ENCODE results near the gene ANK3.

Gene ANK3

GRCh38 chr10:60313589-60313952 lies 76.1 kb downstream of the ANK3 start:
- no peaks in the 10 kb centered on the region for H3K27me3 ChIP-seq (ENCODE audit: control insufficient read depth, insufficient read depth, low read length, poor library complexity, severe bottlenecking)
- WGBS, 2 experiments, result 94 to 95% methylated on average over 1 of the region's 1 CpG
- no peaks in the 10 kb centered on the region for H3K4me1 ChIP-seq (ENCODE audit: control insufficient read depth, insufficient read depth, low read length)
- no peak overlapping the region for H3K4me3 ChIP-seq (ENCODE audit: insufficient read depth, low read depth, low read length)
- H3K9me3 ChIP-seq (ENCODE audit: control insufficient read depth, low read length), result no peaks in the 10 kb centered on the region
- no peaks in the 10 kb centered on the region for H3K36me3 ChIP-seq (ENCODE audit: control insufficient read depth, insufficient read depth, low read length)
- no peak overlapping the region for H3K27ac ChIP-seq (ENCODE audit: insufficient read depth, low read depth, low read length, poor library complexity, severe bottlenecking)

- no peaks in the 10 kb centered on the region for H3K27me3 ChIP-seq (ENCODE audit: control insufficient read depth, insufficient read depth, low read length, poor library complexity, severe bottlenecking)
- H3K36me3 ChIP-seq (ENCODE audit: control insufficient read depth, insufficient read depth, low read length), result no peaks in the 10 kb centered on the region
- H3K4me1 ChIP-seq (ENCODE audit: control insufficient read depth, insufficient read depth, low read length), result no peaks in the 10 kb centered on the region
- no peak overlapping the region for H3K4me3 ChIP-seq (ENCODE audit: insufficient read depth, low read depth, low read length)
- no peak overlapping the region for H3K27ac ChIP-seq (ENCODE audit: insufficient read depth, low read depth, low read length, poor library complexity, severe bottlenecking)
- H3K9me3 ChIP-seq (ENCODE audit: control insufficient read depth, low read length), result no peaks in the 10 kb centered on the region
- 96% methylated on average over 6 of the region's 6 CpGs for WGBS, 2 experiments
Observed at GRCh38 chr10:60312818-60313588, 76.7 kb downstream of the ANK3 start.

- H3K4me1 ChIP-seq (ENCODE audit: control insufficient read depth, insufficient read depth, low read length), result no peaks in the 10 kb centered on the region
- H3K27me3 ChIP-seq (ENCODE audit: control insufficient read depth, insufficient read depth, low read length, poor library complexity, severe bottlenecking), result no peaks in the 10 kb centered on the region
- H3K4me3 ChIP-seq (ENCODE audit: insufficient read depth, low read depth, low read length), result no peak overlapping the region
- no peaks in the 10 kb centered on the region for H3K9me3 ChIP-seq (ENCODE audit: control insufficient read depth, low read length)
- H3K36me3 ChIP-seq (ENCODE audit: control insufficient read depth, insufficient read depth, low read length), result no peaks in the 10 kb centered on the region
- H3K27ac ChIP-seq (ENCODE audit: insufficient read depth, low read depth, low read length, poor library complexity, severe bottlenecking), result no peak overlapping the region
- 91 to 96% methylated on average over 1 of the region's 1 CpG for WGBS, 2 experiments
Observed at GRCh38 chr10:60311821-60312220, 77.9 kb downstream of the ANK3 start.

- no peaks in the 10 kb centered on the region for H3K4me1 ChIP-seq (ENCODE audit: control insufficient read depth, insufficient read depth, low read length)
- 0% methylated on average over 1 to 2 of the region's 2 CpGs for WGBS, 2 experiments
- H3K9me3 ChIP-seq (ENCODE audit: control insufficient read depth, low read length), result no peaks in the 10 kb centered on the region
- no peak overlapping the region for H3K4me3 ChIP-seq (ENCODE audit: insufficient read depth, low read depth, low read length)
- H3K27me3 ChIP-seq (ENCODE audit: control insufficient read depth, insufficient read depth, low read length, poor library complexity, severe bottlenecking), result no peaks in the 10 kb centered on the region
- no peaks in the 10 kb centered on the region for H3K36me3 ChIP-seq (ENCODE audit: control insufficient read depth, insufficient read depth, low read length)
- no peak overlapping the region for H3K27ac ChIP-seq (ENCODE audit: insufficient read depth, low read depth, low read length, poor library complexity, severe bottlenecking)
Observed at GRCh38 chr10:60310740-60311139, 78.9 kb downstream of the ANK3 start.

GRCh38 chr10:60309891-60310290 lies 79.8 kb downstream of the ANK3 start:
- H3K36me3 ChIP-seq (ENCODE audit: control insufficient read depth, insufficient read depth, low read length), result no peaks in the 10 kb centered on the region
- WGBS, 2 experiments, result 88 to 91% methylated on average over 1 to 2 of the region's 2 CpGs
- H3K9me3 ChIP-seq (ENCODE audit: control insufficient read depth, low read length), result no peaks in the 10 kb centered on the region
- no peak overlapping the region for H3K4me3 ChIP-seq (ENCODE audit: insufficient read depth, low read depth, low read length)
- H3K27ac ChIP-seq (ENCODE audit: insufficient read depth, low read depth, low read length, poor library complexity, severe bottlenecking), result no peak overlapping the region
- no peaks in the 10 kb centered on the region for H3K4me1 ChIP-seq (ENCODE audit: control insufficient read depth, insufficient read depth, low read length)
- no peaks in the 10 kb centered on the region for H3K27me3 ChIP-seq (ENCODE audit: control insufficient read depth, insufficient read depth, low read length, poor library complexity, severe bottlenecking)

GRCh38 chr10:60309371-60309770 lies 80.3 kb downstream of the ANK3 start:
- no peaks in the 10 kb centered on the region for H3K27me3 ChIP-seq (ENCODE audit: control insufficient read depth, insufficient read depth, low read length, poor library complexity, severe bottlenecking)
- H3K4me1 ChIP-seq (ENCODE audit: control insufficient read depth, insufficient read depth, low read length), result no peaks in the 10 kb centered on the region
- H3K9me3 ChIP-seq (ENCODE audit: control insufficient read depth, low read length), result no peaks in the 10 kb centered on the region
- H3K4me3 ChIP-seq (ENCODE audit: insufficient read depth, low read depth, low read length), result no peak overlapping the region
- no peak overlapping the region for H3K27ac ChIP-seq (ENCODE audit: insufficient read depth, low read depth, low read length, poor library complexity, severe bottlenecking)
- no peaks in the 10 kb centered on the region for H3K36me3 ChIP-seq (ENCODE audit: control insufficient read depth, insufficient read depth, low read length)

- 88 to 92% methylated on average over 5 of the region's 5 CpGs for whole genome bisulfite sequencing, 2 experiments
- Histone ChIP-seq H3K27ac (ENCODE audit: insufficient read depth, low read depth, low read length, poor library complexity, severe bottlenecking) (no peak overlapping the region), H3K4me3 (ENCODE audit: insufficient read depth, low read depth, low read length) (no peak overlapping the region), H3K36me3 (ENCODE audit: control insufficient read depth, insufficient read depth, low read length) (no peaks in the 10 kb centered on the region), H3K27me3 (ENCODE audit: control insufficient read depth, insufficient read depth, low read length, poor library complexity, severe bottlenecking) (no peaks in the 10 kb centered on the region), H3K9me3 (ENCODE audit: control insufficient read depth, low read length) (no peaks in the 10 kb centered on the region), H3K4me1 (ENCODE audit: control insufficient read depth, insufficient read depth, low read length) (peaks cover 4% of the 10 kb centered on the region)
Observed at GRCh38 chr10:60305380-60305892, 84.2 kb downstream of the ANK3 start.

GRCh38 chr10:60304829-60305379 lies 84.8 kb downstream of the ANK3 start:
- H3K27me3 ChIP-seq (ENCODE audit: control insufficient read depth, insufficient read depth, low read length, poor library complexity, severe bottlenecking), result no peaks in the 10 kb centered on the region
- peaks cover 8% of the 10 kb centered on the region for H3K4me1 ChIP-seq (ENCODE audit: control insufficient read depth, insufficient read depth, low read length)
- H3K4me3 ChIP-seq (ENCODE audit: insufficient read depth, low read depth, low read length), result no peak overlapping the region
- no peaks in the 10 kb centered on the region for H3K9me3 ChIP-seq (ENCODE audit: control insufficient read depth, low read length)
- no peaks in the 10 kb centered on the region for H3K36me3 ChIP-seq (ENCODE audit: control insufficient read depth, insufficient read depth, low read length)
- H3K27ac ChIP-seq (ENCODE audit: insufficient read depth, low read depth, low read length, poor library complexity, severe bottlenecking), result no peak overlapping the region
- WGBS, 2 experiments, result 93 to 97% methylated on average over 2 of the region's 2 CpGs

GRCh38 chr10:60303778-60304177 lies 85.9 kb downstream of the ANK3 start:
- WGBS, 2 experiments, result 90 to 96% methylated on average over 1 of the region's 1 CpG
- no peaks in the 10 kb centered on the region for H3K9me3 ChIP-seq (ENCODE audit: control insufficient read depth, low read length)
- H3K27me3 ChIP-seq (ENCODE audit: control insufficient read depth, insufficient read depth, low read length, poor library complexity, severe bottlenecking), result no peaks in the 10 kb centered on the region
- H3K27ac ChIP-seq (ENCODE audit: insufficient read depth, low read depth, low read length, poor library complexity, severe bottlenecking), result no peak overlapping the region
- no peaks in the 10 kb centered on the region for H3K36me3 ChIP-seq (ENCODE audit: control insufficient read depth, insufficient read depth, low read length)
- H3K4me1 ChIP-seq (ENCODE audit: control insufficient read depth, insufficient read depth, low read length), result peaks cover 8% of the 10 kb centered on the region
- no peak overlapping the region for H3K4me3 ChIP-seq (ENCODE audit: insufficient read depth, low read depth, low read length)

GRCh38 chr10:60299961-60300883 lies 89.5 kb downstream of the ANK3 start:
- Histone ChIP-seq H3K27ac (ENCODE audit: insufficient read depth, low read depth, low read length, poor library complexity, severe bottlenecking) (peak overlapping the region; percentile 29), H3K4me1 (ENCODE audit: control insufficient read depth, insufficient read depth, low read length) (peaks cover 8% of the 10 kb centered on the region), H3K9me3 (ENCODE audit: control insufficient read depth, low read length) (no peaks in the 10 kb centered on the region), H3K4me3 (ENCODE audit: insufficient read depth, low read depth, low read length) (no peak overlapping the region), H3K36me3 (ENCODE audit: control insufficient read depth, insufficient read depth, low read length) (no peaks in the 10 kb centered on the region), H3K27me3 (ENCODE audit: control insufficient read depth, insufficient read depth, low read length, poor library complexity, severe bottlenecking) (no peaks in the 10 kb centered on the region)
- WGBS, 2 experiments, result 70 to 71% methylated on average over 8 to 11 of the region's 11 CpGs
